GM19395 (cell line): ENCODE data around the gene TSEN54.

Experiments
- ATAC-seq: cut with Tn5 transposase; IDR thresholded peaks from one replicate; pipeline ENCODE4 v1.9.1; 2021; ENCODE audit warnings: mild to moderate bottlenecking, moderate library complexity; ENCODE audit not compliant: unreplicated experiment

TSEN54 gene

DNA sequence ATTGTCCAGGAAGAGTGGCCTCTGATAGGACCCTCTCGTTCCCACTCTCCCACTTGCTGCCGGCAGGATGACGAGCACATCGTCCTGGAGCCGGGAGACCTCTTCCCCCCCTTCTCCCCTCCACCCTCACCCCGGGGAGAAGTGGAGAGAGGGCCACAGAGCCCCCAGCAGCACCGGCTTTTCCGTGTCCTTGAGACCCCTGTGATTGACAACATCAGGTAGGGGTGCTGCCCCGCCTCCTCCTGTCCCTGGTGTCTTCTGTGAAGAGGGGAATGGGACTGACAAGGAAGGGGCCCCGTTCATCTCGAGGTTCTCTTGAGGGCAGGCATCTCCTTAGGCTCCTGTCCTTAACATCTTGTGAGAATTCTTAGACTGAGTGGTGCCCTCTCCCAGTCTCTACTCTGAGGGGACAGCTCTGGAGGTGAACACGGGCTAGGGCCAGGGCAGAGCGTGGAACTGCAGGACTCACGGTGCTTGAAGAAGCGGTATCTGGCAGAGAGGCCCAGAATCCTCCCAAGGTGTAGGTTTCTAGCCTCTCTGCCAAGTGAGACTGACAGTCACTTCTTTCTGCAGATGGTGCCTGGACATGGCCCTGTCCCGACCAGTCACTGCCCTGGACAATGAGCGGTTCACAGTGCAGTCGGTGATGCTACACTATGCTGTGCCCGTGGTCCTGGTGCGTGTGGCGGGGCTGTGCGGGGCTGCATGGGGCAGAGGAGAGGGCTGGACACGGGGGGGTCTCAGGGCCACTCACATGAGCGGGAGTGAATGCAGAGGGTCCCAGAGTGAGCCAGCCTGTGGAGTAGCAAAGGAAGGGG lies 27.4 kb upstream of the TSEN54 start:
- ATAC-seq, result no peak

DNA sequence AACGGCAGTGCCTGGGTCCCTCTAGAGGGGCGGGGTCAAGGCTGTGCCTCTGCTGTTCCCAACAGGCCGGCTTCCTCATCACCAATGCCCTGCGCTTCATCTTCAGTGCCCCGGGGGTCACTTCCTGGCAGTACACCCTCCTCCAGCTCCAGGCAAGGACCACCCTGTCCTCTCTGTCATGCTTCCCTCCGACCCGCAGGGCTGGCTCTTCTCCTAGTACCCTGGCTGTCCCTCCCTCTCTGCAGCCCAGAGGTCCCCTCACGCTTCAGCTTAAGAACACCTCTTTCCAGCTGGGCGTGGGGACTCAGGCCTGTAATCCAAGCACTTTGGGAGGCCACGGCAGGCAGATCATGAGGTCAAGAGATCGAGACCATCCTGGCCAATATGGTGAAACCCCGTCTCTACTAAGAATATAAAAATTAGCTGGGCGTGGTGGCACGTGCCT lies 26.8 kb upstream of the TSEN54 start:
- no peak for ATAC-seq

DNA sequence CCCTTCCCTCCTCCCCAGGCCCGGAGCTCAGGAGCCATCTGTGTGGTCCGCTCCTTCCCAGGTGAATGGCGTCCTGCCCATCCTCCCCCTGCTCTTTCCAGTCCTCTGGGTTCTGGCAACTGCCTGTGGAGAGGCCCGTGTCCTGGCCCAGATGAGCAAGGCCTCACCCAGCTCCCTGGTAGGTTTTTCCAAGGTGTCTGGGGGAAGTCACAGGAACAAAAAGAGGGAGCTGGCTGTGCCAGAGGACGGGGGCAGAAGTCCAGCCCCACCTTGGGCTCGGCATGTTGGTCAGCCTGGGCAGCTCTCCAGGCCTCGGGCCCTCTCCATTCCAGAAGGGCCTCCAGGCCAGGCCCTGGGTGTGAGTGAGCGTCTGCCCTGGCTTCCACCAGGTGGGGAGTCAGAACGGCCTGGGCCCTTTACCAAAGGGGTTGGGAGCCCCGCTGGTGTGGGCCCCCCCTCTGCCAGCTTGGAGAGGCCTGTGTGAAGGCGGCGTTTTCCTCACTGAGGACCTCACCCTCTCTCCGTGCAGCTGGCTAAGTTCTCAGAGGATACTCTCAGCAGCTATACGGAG lies 26.1 kb upstream of the TSEN54 start:
- no peak for ATAC-seq

DNA sequence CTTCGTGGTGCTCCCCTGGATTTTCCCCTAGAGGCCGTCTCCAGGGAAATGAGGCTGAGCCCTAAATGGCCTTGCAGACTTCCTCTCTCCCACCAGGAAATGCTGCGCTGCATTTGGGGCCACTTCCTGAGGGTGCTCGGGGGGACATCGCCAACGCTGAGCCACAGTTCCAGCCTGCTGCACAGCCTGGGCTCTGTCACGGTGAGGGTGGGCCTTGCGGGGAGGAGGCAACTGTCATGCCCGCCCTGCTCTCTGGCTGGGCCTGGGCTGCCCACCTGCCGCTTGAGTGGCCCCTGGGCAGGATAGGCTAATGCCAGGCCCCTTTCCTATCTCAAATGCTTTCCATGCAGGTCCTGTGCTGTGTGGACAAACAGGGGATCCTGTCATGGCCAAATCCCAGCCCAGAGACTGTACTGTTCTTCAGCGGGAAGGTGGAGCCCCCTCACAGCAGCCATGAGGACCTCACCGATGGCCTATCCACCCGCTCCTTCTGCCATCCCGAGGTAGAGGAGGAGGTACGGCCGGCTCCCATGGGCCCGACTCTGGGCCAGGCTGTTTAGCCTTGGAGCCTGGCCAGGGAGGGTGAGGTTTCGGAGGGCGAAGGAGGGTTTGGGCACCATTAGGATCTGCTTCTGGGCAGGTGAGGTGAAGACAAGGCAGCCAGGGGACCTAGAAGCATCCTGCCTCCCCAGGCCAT lies 25.2 kb upstream of the TSEN54 start:
- no peak for ATAC-seq

DNA sequence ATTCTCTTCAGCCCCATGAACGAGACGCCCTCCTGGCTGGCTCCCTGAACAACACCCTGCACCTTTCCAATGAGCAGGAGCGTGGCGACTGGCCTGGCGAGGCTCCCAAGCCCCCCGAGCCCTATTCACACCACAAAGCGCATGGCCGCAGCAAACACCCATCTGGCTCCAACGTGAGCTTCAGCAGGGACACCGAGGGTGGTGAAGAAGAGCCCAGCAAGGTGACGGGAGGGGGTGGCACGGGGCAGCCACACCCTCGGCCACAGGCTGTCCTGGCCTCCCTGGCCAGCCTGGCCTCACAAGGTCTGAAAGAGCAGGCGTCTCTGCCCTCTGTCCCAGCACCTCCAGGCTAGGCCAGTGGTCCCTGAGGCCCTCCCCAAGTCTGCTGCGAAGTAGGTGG lies 24.6 kb upstream of the TSEN54 start:
- ATAC-seq, result no peak

DNA sequence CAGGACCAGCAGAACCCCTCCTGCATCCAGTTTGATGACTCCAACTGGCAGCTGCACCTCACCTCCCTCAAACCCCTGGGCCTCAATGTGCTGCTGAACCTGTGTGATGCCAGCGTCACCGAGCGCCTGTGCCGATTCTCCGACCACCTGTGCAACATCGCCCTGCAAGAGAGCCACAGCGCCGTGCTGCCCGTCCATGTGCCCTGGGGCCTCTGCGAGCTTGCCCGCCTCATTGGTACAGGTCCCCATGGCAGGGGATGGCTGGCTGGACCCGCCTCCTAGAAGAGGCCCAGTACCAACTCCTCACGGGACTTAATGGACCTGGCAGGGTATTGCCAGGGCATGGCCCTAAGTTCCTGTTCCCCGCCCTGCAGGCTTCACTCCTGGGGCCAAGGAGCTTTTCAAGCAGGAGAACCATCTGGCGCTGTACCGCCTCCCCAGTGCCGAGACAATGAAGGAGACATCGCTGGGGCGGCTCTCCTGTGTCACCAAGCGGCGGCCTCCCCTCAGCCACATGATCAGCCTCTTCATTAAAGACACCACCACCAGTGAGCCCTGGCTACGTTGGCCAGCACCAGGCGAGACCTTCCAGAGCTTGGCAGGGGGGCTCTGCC lies 23.7 kb upstream of the TSEN54 start:
- no peak for ATAC-seq

DNA sequence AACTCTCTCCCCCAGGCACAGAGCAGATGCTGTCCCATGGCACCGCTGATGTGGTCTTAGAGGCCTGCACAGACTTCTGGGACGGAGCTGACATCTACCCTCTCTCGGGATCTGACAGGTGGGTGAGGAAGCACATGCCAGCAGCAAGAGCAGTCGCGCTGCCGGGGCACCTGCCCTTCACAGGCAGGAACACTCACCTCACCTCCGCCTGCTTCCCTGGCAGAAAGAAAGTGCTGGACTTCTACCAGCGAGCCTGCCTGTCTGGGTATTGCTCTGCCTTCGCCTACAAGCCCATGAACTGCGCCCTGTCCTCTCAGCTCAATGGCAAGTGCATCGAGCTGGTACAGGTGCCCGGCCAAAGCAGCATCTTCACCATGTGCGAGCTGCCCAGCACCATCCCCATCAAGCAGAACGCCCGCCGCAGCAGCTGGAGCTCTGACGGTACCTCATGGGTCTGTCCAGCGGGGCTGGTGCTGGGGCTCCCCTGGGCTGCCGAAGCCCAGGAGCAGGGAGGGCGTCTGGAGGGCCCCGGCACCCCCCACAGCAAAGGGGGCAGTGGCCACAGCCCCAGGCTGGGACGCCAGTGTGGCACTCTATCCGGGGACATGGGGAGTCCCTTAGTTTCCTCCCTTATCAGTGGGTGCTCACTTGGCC lies 22.7 kb upstream of the TSEN54 start:
- no peak for ATAC-seq

DNA sequence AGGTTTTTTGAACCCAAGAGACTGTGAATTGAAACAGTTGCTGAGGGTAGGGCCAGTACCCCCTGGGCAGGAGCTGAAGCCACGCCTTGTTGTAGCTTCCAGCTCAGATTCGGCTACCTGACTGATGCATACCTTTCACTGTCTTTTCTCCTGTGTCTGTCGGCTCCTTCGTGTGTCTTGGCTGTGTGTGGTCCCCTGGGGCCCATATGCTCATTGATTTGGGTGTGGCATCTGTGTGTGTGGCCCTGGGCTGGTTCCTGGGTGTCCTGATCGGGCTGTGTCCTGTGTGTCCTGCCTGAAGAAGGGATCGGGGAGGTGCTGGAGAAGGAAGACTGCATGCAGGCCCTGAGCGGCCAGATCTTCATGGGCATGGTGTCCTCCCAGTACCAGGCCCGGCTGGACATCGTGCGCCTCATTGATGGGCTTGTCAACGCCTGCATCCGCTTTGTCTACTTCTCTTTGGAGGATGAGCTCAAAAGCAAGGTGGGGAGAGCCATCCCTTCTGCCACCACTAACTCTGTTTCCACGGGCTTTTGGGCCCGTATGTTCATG lies 21.9 kb upstream of the TSEN54 start:
- no peak for ATAC-seq

DNA sequence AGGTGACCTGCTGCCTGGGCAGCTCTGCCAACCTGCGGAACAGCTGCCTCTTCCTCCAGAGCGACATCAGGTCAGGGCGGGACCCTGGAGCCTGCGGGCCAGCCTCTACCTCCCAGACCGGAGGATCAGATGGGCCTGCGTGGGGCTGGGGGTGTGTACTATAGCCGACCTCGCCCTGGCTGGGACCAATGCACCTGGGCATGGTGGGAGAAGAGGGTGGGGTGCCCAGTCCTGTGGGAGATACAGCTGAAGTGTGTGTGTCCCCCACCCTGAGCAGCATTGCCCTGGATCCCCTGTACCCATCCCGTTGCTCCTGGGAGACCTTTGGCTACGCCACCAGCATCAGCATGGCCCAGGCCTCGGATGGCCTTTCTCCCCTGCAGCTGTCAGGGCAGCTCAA lies 20.3 kb upstream of the TSEN54 start:
- ATAC-seq, result no peak

DNA sequence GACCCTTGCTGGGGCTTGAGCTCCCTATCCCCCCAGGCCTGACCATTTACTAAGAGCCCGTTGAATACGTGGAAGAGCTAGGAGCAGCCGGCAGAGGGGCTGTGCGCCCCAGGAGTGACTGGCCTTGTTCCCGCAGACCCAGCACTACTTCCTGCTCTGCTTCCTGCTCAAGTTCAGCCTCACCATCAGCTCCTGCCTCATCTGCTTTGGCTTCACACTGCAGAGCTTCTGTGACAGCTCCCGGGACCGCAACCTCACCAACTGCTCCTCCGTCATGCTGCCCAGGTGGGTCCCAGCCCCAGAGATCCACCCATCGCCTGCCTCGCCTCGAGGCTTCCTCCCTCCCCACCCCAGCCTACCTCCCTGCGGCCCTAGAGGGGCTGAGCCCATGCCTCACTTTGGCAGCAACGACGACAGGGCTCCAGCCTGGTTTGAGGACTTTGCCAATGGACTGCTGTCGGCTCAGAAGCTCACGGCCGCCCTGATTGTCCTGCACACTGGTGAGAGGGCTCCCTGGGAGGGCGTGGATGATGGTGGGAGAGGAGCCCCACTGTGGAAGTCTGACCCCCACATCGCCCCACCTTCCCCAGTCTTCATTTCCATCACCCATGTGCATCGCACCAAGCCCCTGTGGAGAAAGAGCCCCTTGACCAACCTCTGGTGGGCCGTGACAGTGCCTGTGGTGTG lies 18.1 kb upstream of the TSEN54 start:
- ATAC-seq, result no peak

DNA sequence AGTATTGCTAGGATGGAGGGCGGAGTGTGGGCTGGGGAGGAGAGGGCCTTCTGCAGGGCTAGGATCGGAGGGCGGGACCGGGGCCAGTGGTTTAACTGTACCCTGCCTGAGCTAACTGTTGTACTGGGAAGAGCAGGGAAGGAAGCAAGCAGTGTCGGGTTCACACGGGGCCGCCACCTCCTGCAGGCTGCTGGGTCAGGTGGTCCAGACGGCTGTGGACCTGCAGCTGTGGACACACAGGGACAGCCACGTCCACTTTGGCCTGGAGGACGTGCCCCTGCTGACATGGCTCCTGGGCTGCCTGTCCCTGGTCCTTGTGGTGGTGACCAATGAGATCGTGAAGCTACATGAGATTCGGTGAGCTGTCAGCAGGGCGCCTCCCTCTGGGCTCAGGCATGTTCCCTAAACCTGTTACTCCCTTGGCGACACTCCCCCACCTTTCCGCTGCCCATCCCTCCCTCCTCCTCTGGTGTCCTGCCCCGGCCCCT lies 17.6 kb upstream of the TSEN54 start:
- no peak for ATAC-seq

DNA sequence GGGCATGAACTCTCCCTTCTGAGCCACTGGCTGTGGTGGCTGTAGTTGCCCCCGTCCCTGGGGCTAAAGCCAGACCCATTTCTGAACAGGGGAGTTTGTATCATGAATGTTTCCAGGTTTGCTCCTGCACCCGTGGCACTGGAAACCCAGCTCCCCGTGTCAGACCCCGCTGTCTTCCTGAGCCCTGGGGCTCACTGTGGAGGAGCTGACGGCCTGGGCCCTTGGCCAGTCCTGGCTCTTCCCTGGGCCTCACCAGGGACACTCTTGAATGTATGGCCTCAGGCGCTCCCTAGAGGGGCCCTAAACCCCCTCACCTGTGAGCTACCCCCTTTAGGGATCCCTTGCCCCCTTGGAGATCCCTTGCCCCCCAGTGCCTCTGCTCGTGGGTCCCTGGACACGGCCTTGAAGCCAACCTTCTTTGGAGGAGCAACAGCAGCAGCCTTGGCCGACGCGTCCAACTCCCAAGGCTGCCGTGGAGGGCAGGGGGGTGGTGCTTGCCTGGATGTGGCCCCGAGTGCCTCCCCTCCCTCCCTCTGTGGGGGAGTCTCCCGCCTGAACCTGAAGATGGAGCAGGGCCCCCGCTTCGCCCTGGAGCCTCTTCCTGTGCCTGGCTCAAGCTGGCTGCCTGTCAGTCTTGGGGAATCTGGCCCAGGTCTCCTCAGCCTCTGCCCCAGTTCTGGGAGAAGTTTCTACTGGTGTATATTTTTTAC lies 16.9 kb upstream of the TSEN54 start:
- ATAC-seq, result no peak

DNA sequence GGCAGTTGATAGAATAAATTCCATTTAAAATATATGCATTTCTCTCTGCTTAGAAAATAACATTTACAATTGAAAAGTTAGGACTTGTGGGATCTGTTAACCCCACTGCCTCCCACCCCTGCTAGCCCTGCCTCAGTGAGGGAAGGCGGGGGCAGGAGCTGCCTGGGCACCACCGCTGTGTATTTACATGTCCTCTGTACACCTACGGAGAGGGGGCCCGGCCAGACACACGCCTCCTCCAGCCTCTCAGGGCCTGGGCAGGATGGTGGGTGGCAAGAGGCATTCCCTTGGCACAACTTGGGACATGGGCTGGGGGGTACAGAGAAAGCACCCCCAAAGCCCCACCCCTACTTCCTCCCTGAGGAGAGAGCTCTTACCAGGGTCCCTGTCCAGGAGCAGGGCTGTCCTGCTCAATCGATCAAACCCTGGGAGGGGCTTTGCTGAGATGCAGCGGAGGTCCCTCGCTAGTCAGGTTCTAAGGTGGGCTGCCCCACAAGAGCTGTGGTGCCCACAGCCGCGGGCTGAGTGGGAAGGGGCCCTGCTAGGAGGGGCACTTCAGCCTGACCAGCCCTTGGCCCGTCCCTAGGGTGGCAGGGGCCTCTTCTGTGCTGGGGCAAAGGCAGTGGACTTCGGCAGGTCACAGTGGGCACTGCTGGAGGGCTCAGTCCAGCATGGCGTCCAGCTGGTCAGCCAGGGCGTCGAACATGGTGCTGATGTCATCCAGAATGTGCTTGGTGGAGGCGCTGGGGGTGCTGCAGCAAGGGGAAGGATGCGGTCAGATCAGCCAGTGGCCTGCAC lies 15.7 kb upstream of the TSEN54 start:
- ATAC-seq, result no peak

DNA sequence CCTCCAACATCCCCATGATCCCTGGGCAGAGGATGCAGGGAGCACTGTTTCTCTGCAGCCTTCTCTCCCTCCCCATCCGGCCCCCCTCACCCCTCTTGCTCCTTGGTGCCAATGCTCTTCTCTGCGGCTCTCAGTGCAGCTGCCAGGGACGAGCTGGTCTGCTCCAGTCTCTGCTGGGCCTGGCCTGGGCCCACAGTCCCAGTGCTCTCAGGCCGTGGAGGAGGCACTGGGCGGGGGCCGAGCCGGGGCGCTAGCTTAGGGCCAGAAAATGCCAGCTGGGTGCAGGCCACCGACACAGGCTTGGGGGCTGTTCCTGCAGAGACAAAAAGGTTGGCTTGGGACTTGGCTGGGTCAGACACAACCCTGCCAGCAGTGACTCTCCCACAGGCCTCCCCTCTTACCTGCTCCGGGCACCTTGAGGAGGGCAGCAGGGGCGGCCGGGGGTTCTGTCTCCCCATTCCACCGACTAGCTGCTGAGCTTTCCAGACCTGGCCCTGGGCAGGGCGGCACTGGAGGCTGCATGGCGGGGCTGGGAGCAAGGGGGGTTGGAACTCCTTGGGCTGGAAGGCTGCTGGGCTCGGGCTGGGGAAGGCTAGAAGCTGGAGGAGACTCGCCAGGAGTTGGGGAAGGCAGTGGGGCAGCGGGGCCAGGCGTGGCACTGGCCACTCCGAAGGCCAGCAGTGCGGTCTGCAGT lies 14.8 kb upstream of the TSEN54 start:
- no peak for ATAC-seq

DNA sequence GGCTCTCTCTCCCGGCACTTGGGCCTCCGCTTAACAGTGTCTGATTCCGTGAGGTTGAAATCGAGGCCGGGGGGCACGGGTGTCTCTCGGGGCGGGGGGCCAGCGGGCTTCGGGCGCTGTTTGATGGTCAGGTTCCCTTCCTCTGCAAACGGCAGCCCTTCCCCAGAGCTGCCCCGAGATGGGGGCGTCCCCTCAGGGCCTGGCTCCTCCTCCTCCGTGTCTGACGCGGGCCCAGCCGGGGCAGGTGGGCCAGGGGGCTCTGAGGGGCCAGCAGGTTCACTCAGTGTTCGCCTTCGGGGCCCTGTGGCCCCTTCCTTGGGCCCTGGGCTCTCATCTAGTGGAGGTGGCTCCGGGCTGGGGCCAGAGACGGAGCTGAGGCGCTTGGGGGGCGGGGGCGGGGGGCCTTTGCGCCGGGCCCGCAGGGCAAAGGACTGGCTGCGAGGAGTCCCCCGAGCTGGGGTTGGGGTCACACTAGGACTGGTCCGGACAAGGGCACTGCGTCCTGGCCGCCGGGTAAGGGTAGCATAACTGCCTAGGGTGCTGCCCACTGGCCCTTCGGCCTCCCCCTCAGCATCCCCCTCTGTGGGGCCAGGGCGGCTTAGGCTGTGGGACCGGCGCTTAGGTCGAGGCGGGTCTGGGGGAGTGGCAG lies 14.1 kb upstream of the TSEN54 start:
- no peak for ATAC-seq

DNA sequence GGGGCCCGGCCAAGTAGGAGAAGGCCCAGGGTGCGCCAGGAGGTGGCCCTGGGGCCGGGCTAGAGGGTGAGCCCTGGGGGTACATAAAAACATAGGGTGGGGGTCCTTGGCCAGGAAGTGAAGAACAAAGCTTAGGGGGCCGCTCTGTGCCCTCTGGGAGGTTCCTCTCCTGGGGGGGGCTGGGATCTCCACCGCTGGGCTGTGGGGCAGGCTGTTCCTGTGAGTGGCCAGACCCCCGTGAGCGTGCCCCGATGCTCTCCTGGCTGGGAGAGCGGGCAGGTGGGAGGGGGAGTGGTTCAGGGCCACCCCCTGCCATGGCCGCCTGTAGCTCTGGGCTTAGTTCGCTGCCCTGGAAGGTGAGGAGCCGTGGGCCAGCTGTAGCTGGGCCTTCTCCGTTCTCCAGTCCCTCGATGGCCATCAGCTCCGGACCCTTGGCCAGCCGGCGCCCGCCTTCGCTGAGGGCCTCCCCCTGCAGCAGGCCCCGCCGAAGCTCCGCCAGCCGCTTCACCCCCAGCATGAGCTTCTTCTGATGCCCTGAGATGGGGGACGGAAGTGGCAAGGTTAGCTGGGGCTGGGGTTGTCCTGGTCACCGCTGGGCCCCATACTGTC lies 13.5 kb upstream of the TSEN54 start:
- ATAC-seq, result no peak

DNA sequence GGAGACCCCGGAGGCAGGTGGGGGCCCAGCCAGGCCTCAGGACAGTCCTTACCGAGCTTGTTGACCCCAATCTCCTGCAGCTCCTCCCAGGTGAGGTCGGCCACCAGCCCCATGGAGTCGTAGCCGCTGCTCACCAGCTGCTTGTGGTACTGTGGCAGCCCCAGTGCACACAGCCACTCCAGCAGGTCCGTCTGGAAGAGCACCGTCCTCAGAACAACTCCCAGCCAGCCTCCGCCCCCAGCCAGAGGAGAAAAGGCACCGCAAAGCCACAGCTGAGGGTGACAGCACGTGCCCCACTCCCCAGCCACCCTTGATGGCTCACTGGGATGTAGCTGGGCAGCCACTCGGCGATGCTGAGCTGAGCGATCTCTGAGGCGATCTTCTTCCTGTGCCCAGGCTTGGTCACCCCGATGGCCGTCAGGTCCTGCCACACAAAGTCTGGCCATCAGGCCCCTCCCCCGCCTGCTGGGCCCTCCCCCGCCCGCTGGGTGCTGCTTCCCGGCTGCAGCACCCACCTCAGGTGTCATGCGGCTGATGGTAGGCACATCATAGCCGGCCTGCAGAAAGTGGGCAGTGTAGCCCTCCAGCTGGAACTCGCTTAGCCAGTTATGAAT lies 12.9 kb upstream of the TSEN54 start:
- no peak for ATAC-seq
